IMR-90 (cell line): ENCODE measurements around the gene IZUMO4. TPM values are rescaled to one million over a fixed set of nuclear protein-coding genes. Genes with fewer than 3 reads are reported as not detected.

Source experiments
- ATAC-seq: fragments of 200-7000 bp; cut with Tn5 transposase; 2 replicates; pipeline ENCODE4 v1.9.1; 2020; ENCODE audit warnings: low read depth, mild to moderate bottlenecking, moderate library complexity
- BruUV-seq: library from RNA; stranded (reverse); fragments of 400-500 nt; replicated peaks from 2 replicates; lab custom pipeline; 2021; lab: Mats Ljungman, UMichigan
- CTCF ChIA-PET: fragments of 300-600 bp; formaldehyde crosslinking; extraction: SDS; loops from one replicate; lab custom pipeline; 2021; ENCODE audit warnings: antibody characterized with exemption; lab: Yijun Ruan, JAX
- POLR2A ChIA-PET: fragments of 300-600 bp; sonication (Branson Sonifier 250); formaldehyde crosslinking; loops from one replicate; lab custom pipeline; 2022; ENCODE audit warnings: antibody characterized with exemption; ENCODE audit not compliant: unreplicated experiment; lab: Charles Lee
- DNase-seq: peaks from one replicate; pipeline ENCODE4 v3.0.0; 2013
- H2AFZ ChIP-seq: replicated peaks from 2 replicates; pipeline ENCODE3; 2013; ENCODE audit warnings: low read length, mild to moderate bottlenecking; ENCODE audit not compliant: poor library complexity
- H2AK5ac ChIP-seq: 2 replicates; pipeline ENCODE4 v1.6.1; 2013; ENCODE audit warnings: low read depth, low read length, inconsistent platforms
- H2AK9ac ChIP-seq: replicated peaks from 2 replicates; pipeline ENCODE3; 2013; ENCODE audit warnings: mild to moderate bottlenecking, low read depth, low read length, moderate library complexity; ENCODE audit not compliant: poor library complexity
- H2BK120ac ChIP-seq: 2 replicates; pipeline ENCODE4 v1.6.1; 2013; ENCODE audit warnings: low read depth, low read length, inconsistent platforms
- H2BK15ac ChIP-seq: 3 replicates; pipeline ENCODE4 v1.6.1; 2013; ENCODE audit warnings: low read depth, low read length, inconsistent platforms
- H2BK20ac ChIP-seq: 2 replicates; pipeline ENCODE4 v1.6.1; 2013; ENCODE audit warnings: low read depth, mild to moderate bottlenecking, inconsistent platforms, low read length, moderate library complexity
- H2BK5ac ChIP-seq: 2 replicates; pipeline ENCODE4 v1.6.1; 2013; ENCODE audit warnings: mild to moderate bottlenecking, low read depth, low read length, inconsistent platforms; ENCODE audit not compliant: poor library complexity, severe bottlenecking
- H3K14ac ChIP-seq: replicated peaks from 2 replicates; pipeline ENCODE4 v1.6.1; 2013; ENCODE audit warnings: low read depth, low read length, inconsistent platforms
- H3K18ac ChIP-seq: 2 replicates; pipeline ENCODE4 v1.6.1; 2013; ENCODE audit warnings: low read depth, low read length, control low read depth
- H3K23ac ChIP-seq: 2 replicates; pipeline ENCODE4 v1.6.1; 2013; ENCODE audit warnings: low read depth, low read length, inconsistent platforms
- H3K27ac ChIP-seq: 2 replicates; pipeline ENCODE4 v1.5.1; 2013; ENCODE audit warnings: mild to moderate bottlenecking, control low read depth, low read length; ENCODE audit not compliant: insufficient read depth
- H3K27me3 ChIP-seq: 2 replicates; pipeline ENCODE4 v1.6.1; 2013; ENCODE audit warnings: low read length; ENCODE audit not compliant: control insufficient read depth, insufficient read depth
- H3K36me3 ChIP-seq: 2 replicates; pipeline ENCODE4 v1.6.1; 2013; ENCODE audit warnings: low read length, mixed read lengths; ENCODE audit not compliant: control insufficient read depth, insufficient read depth
- H3K4ac ChIP-seq: 2 replicates; pipeline ENCODE4 v1.6.1; 2013; ENCODE audit warnings: low read depth, low read length, inconsistent platforms
- H3K4me1 ChIP-seq: 2 replicates; pipeline ENCODE4 v1.6.1; 2013; ENCODE audit warnings: low read length, mixed read lengths; ENCODE audit not compliant: control insufficient read depth, insufficient read depth
- H3K4me2 ChIP-seq: 2 replicates; pipeline ENCODE4 v1.6.1; 2013; ENCODE audit warnings: low read depth, mild to moderate bottlenecking, control low read depth, low read length, moderate library complexity
- H3K4me3 ChIP-seq: 2 replicates; pipeline ENCODE4 v1.5.1; 2013; ENCODE audit warnings: low read depth, mild to moderate bottlenecking, control low read depth, low read length, moderate library complexity; ENCODE audit not compliant: insufficient read depth
- H3K56ac ChIP-seq: 2 replicates; pipeline ENCODE4 v1.6.1; 2013; ENCODE audit warnings: low read length, inconsistent platforms; ENCODE audit not compliant: insufficient read depth; ENCODE audit errors: extremely low read depth
- H3K79me1 ChIP-seq, 2 experiments: 2 replicates each; pipeline ENCODE4 v1.6.1; 2013; ENCODE audit warnings: low read length in 2 of 2, inconsistent platforms in 1 of 2, low read depth in 1 of 2
- H3K9ac ChIP-seq: 2 replicates; pipeline ENCODE4 v1.6.1; 2013; ENCODE audit warnings: low read depth, low read length, control low read depth
- H3K9me1 ChIP-seq: 2 replicates; pipeline ENCODE4 v1.6.1; 2013; ENCODE audit warnings: low read length, inconsistent platforms; ENCODE audit not compliant: insufficient read depth
- H3K9me3 ChIP-seq: 2 replicates; pipeline ENCODE4 v1.6.1; 2013; ENCODE audit warnings: low read length; ENCODE audit not compliant: control insufficient read depth, insufficient read depth
- H4K20me1 ChIP-seq: 2 replicates; pipeline ENCODE4 v1.6.1; 2013; ENCODE audit warnings: low read length, inconsistent platforms; ENCODE audit not compliant: insufficient read depth
- H4K5ac ChIP-seq: 2 replicates; pipeline ENCODE4 v1.6.1; 2013; ENCODE audit warnings: mild to moderate bottlenecking, low read depth, low read length, control low read depth
- H4K8ac ChIP-seq, 2 experiments: 2 replicates each; pipeline ENCODE4 v1.6.1; 2013; ENCODE audit warnings: low read depth in 2 of 2, low read length in 2 of 2, control low read depth in 1 of 2, inconsistent platforms in 1 of 2
- H4K91ac ChIP-seq: 2 replicates; pipeline ENCODE4 v1.6.1; 2013; ENCODE audit warnings: low read depth, low read length, inconsistent platforms; ENCODE audit not compliant: insufficient read depth
- FOS ChIP-seq: fragments of 150-350 bp; IDR thresholded peaks from 2 replicates; pipeline ENCODE4 v1.6.1; 2016; ENCODE audit warnings: low read depth, low read length
- MAFK ChIP-seq: IDR thresholded peaks from 2 replicates; pipeline ENCODE4 v1.6.1; 2012; ENCODE audit warnings: low read depth, low read length, improper control_type of control experiment
- NFE2L2 ChIP-seq: fragments of 150-350 bp; IDR thresholded peaks from 2 replicates; pipeline ENCODE4 v1.6.1; 2016; ENCODE audit warnings: low read depth, mild to moderate bottlenecking, low read length
- POLR2A ChIP-seq: IDR thresholded peaks from 2 replicates; pipeline ENCODE4 v1.6.1; 2012; ENCODE audit warnings: mild to moderate bottlenecking, low read depth, low read length
- RCOR1 ChIP-seq: IDR thresholded peaks from 2 replicates; pipeline ENCODE4 v1.6.1; 2012; ENCODE audit warnings: mild to moderate bottlenecking, low read length, improper control_type of control experiment; ENCODE audit not compliant: insufficient replicate concordance
- RFX5 ChIP-seq: IDR thresholded peaks from 2 replicates; pipeline ENCODE4 v1.8.0; 2012; ENCODE audit warnings: low read depth, mild to moderate bottlenecking, low read length, moderate library complexity
- whole genome bisulfite sequencing, 2 experiments: methylation state at CpG; one replicate each; pipeline versions ENCODE4 v1.1.5 to v1.1.7; 2013; ENCODE audit warnings: missing lambda C conversion rate in 2 of 2; ENCODE audit not compliant: insufficient read length in 1 of 2; ENCODE audit errors: extremely low coverage in 2 of 2; 5-methylcytosine and 5-hydroxymethylcytosine counted together
- dilution Hi-C: fragments of 300-500 bp; cut with HindIII; formaldehyde crosslinking; loops from one replicate; pipeline ENCODE4 v1.14.3; 2018; ENCODE audit warnings: low sequenced_read_pairs; ENCODE audit not compliant: unreplicated experiment
- in situ Hi-C: fragments of 300-500 bp; cut with MboI; formaldehyde crosslinking; loops from 3 replicates; pipeline ENCODE4 v1.14.3; 2019; ENCODE audit warnings: low sequenced_read_pairs, inconsistent platforms, mixed read lengths
- intact Hi-C: fragments of 100-400 bp; cut with micrococcal nuclease; formaldehyde crosslinking; loops from 2 replicates; pipeline ENCODE4 v1.10.0; 2022
- polyA plus RNA-seq, 3 experiments: library from polyadenylated mRNA; depleted of rRNA; stranded (reverse); fragments of >200 nt; gene quantifications; 2 replicates each; pipeline ENCODE4 v1.2.3, GENCODE V29; 2012; ENCODE audit warnings: low replicate concordance in 1 of 3
- total RNA-seq: library from RNA; depleted of rRNA; stranded (reverse); fragments of >200 nt; gene quantifications from 2 replicates; pipeline ENCODE4 v1.2.3, GENCODE V29; 2012
- TF ChIP-seq, protein P1 (sequence below): fragments of 150-350 bp; IDR thresholded peaks from 2 replicates; pipeline ENCODE4 v1.6.1; 2016; ENCODE audit warnings: low read depth, mild to moderate bottlenecking, low read length, moderate library complexity, borderline replicate concordance

Gene IZUMO4
- total and polyA plus RNA-seq, 2 of the 4 experiments (the other 2 are of a cell fraction), result 0.72 to 2.8 TPM

DNA sequence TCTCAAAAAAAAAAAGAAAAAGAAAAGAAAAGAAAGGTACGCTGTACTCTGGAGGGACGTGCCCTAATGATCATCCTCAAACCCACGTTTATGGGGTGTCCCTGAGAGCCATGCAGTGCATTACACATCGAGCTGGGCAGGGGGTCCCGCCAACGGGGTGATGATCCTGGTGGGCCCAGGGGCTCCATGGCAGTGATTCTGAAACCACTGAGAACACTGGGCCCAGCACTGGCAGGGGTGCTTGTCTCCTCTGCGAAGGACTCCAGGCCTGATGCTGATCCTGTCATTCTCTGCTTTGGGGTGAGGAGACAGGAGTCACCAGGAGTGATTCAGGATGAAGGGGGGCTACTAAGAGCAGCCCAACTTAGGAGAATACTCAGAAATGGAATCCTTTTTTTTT lies 19.3 kb upstream of the IZUMO4 start:
- Histone ChIP-seq H4K91ac (no peak overlapping the region), H2BK15ac (no peak overlapping the region), H3K4me2 (no peak overlapping the region), H3K4me3 (no peak overlapping the region), H3K9ac (no peak overlapping the region), H3K23ac (no peak overlapping the region), H4K5ac (no peak overlapping the region), H3K56ac (no peak overlapping the region), H2BK120ac (no peak overlapping the region), H2BK20ac (no peak overlapping the region), H3K79me1 (peaks cover 17 to 23% of the 10 kb centered on the region in 2 experiments; a peak in 3 of 4 replicates), H3K14ac (no peak overlapping the region), H4K8ac (no peak overlapping the region), H3K9me1 (no peaks in the 10 kb centered on the region), H3K9me3 (no peaks in the 10 kb centered on the region), H3K18ac (no peak overlapping the region), H4K20me1 (peaks cover 6% of the 10 kb centered on the region; the same call in 1 of the 2 replicates), H2AFZ (no peak overlapping the region), H3K27ac (no peak overlapping the region), H3K4me1 (no peaks in the 10 kb centered on the region), H3K4ac (no peak overlapping the region), H3K27me3 (no peaks in the 10 kb centered on the region), H2AK9ac (no peak overlapping the region), H2AK5ac (no peak overlapping the region), H3K36me3 (peaks cover 64% of the 10 kb centered on the region), H2BK5ac (no peak overlapping the region)
- ATAC-seq (no peak), DNase-seq (no peak)
- BruUV-seq, result no TSS peak
- in situ Hi-C loops (no loop called here), dilution Hi-C loops (no loop called here), intact Hi-C loops (no loop called here)
- CTCF ChIA-PET, result no interaction called here
- TF ChIP-seq FOS (no peak), NFE2L2 (no peak), RCOR1 (no peak), RFX5 (no peak), MAFK (no peak), POLR2A (no peak)
- TF ChIP-seq, protein P1, sequence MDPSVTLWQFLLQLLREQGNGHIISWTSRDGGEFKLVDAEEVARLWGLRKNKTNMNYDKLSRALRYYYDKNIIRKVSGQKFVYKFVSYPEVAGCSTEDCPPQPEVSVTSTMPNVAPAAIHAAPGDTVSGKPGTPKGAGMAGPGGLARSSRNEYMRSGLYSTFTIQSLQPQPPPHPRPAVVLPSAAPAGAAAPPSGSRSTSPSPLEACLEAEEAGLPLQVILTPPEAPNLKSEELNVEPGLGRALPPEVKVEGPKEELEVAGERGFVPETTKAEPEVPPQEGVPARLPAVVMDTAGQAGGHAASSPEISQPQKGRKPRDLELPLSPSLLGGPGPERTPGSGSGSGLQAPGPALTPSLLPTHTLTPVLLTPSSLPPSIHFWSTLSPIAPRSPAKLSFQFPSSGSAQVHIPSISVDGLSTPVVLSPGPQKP, result no peak
- 100% methylated on average over 3 of the region's 7 CpGs; no CpG with 5 or more reads in 1 of the 2 experiments for WGBS, 2 experiments
- POLR2A ChIA-PET, result no interaction called here
